Activated CD4-positive, alpha-beta T cell treated with anti-CD3 and anti-CD28 coated beads, Interleukin-2, amount 50 U/mL, for 48 hours (primary cell): ENCODE data around the gene BMPER.

Source experiments
- DNase-seq, 2 experiments: peaks; one replicate each; pipeline ENCODE4 v3.0.0-alpha.2; 2020

Gene BMPER

DNA sequence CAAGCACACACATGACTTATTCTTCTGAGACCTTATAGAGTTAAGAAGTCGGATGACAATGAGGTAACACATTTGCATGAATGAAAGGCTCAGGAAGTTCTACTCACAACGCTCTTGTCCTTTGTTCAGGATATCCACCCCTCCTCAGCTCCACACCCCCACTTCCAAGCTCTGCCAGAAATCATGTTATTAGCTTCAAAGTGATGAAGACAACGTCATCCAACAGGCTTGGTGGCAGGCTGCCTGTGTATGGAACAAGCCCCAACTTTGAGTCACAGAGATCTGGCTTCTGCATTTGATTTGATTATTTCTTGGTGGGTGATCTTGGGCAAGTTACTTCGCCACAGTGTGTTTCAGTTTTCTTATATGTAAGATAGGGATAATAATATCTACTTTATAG, 12.4 kb upstream of the BMPER start:
- no peak for DNase-seq

GRCh38 chr7:33893377-33893776, 12.0 kb upstream of the BMPER start:
- DNase-seq = no peak

- DNase-seq = peak; percentile 81 to 83
Observed at GRCh38 chr7:33895025-33895804, 10.1 kb upstream of the BMPER start.

DNA sequence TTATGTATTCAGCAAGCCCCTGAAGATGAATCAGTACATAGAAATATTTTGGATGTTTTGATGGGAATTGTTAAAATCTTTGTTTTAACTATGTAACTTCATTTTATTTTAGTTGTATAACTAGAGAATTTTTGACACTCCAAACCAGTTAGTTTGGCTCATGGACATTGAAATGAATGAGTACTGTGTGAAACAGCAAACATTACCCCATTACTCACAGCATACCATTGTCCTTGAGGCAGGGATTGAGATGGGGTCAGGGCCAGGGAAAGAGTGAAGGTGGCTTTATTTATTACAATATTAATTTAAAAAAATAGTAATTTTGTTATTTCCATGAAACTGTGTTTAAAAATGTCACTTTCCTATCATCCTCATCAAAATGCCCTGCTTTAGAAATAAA, 4.8 kb upstream of the BMPER start:
- no peak for DNase-seq

GRCh38 chr7:33901199-33901598, 4.1 kb upstream of the BMPER start:
- no peak for DNase-seq

DNA sequence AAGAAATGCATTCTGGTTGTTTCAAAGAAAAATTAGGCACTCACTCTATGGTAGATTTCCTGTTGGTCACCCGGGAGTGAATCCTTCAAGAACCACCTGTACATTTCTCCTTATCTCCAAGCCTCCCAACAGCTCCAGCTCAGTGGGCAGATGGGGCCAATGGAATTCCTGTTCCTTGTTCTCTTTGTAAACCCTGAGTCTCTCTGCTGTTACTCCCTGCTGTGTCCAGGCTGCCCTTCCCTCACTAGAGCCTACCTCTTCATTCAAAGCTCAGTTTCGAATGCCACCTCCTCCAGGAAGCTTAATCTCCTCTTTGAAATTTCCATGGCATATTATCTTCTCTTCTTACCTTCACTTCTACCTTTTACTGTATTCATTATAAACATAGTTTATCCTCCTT, 3.5 kb upstream of the BMPER start:
- DNase-seq = no peak

DNA sequence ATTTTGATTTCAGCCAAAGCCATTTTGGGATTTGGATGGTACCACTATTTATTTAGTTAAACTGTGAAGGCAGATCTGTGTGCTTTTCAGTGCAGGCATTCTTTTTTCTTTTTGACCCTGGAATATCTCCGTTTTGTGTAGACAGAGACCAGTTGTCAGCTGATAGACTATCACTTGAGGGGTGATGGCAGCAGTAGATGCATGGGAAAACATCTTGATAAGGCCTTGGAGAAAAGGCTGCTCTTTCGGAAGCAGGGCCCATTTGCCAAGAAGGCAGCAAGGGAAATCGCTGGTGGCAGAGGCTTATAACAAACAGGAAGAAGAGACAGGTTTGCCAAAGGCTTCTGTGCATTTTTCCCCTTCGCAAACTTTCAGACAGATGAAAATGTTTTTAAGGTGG, 2.6 kb upstream of the BMPER start:
- DNase-seq = no peak

- DNase-seq = peak; percentile 34 to 48
Observed at GRCh38 chr7:33903791-33904680, 1.3 kb upstream of the BMPER start.

- DNase-seq = peak; percentile 21 to 24
Observed at GRCh38 chr7:33904681-33905388, 504 bp upstream of the BMPER start.

DNA sequence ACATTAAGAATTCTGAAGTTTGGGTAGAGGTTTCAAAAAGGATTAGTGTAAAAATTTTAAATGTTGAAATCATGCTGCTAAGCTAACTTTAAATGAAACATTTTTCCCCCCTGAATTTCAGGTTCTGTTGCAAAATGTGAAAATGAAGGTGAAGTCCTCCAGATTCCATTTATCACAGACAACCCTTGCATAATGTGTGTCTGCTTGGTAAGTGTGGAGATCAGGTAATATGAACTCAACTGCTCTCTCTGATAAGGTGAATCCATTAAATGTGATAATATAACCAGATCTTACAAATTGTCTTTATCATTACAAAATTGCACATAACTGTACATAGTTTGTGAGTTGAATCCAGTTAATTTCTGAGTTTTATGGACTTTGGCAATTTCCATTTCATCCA, 1.4 kb downstream of the BMPER start:
- no peak for DNase-seq

- no peak for DNase-seq
Observed at GRCh38 chr7:33907625-33908024, 2.3 kb downstream of the BMPER start.

- DNase-seq = no peak
Observed at GRCh38 chr7:33909318-33909717, 4.0 kb downstream of the BMPER start.

DNA sequence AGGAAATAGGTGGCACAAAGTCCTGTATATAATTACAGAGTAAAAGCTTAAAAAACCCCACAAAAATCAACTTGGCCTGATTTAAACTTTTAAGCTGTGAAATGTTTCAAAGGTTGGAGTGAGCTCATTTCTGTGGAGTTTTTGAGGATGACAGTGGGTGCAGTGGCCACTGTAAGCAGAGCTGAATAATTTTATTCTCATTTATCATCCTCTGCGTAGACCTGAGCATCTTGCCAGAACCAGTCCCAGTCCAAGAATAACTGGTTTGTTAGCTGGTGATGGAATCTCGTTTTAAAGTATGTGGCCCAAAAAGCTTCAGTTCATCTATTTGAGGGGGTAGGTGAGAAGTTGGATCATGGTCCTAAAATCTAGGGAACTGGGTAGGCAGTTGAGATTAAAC, 4.4 kb downstream of the BMPER start:
- DNase-seq = no peak

GRCh38 chr7:33910756-33911155, 5.4 kb downstream of the BMPER start:
- DNase-seq = no peak

DNA sequence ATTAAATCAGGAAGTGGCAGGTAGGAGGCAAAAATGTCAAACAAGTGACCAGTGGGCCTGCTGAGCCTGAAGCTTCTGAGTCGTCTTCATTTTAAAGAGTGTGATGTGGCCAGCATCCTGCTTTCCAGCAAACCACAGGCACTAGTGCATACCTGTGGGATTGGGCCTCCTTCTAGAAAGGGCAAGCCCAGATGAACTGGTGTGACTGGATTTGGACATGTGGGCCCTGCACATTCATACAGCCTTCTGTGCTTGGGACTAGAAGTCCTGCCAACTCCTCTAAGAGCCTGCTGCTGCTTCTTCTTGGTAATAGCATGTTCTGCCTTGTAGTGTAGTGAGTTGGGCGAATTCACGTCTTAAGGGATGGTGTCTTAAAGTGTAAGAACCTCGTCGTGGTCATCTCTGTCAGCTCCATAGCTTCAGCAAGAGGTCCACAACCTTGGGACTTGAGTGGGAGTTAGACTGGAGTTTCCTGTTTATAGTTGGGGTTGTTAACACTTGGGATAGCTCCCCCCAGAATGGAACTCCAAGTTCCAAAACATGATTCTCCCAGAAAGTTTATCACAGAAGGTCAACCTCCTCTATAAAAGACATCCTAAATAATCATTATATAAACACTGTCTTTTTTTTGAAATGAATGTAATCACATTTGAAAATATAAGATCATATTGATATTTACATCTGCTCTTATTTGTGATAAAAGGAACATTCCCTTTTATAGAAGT, 11.2 kb downstream of the BMPER start:
- no peak for DNase-seq

GRCh38 chr7:33917661-33918060, 12.3 kb downstream of the BMPER start:
- no peak for DNase-seq

- no peak for DNase-seq
Observed at GRCh38 chr7:33918438-33919143, 13.3 kb downstream of the BMPER start.

GRCh38 chr7:33919449-33919848, 14.1 kb downstream of the BMPER start:
- no peak for DNase-seq

DNA sequence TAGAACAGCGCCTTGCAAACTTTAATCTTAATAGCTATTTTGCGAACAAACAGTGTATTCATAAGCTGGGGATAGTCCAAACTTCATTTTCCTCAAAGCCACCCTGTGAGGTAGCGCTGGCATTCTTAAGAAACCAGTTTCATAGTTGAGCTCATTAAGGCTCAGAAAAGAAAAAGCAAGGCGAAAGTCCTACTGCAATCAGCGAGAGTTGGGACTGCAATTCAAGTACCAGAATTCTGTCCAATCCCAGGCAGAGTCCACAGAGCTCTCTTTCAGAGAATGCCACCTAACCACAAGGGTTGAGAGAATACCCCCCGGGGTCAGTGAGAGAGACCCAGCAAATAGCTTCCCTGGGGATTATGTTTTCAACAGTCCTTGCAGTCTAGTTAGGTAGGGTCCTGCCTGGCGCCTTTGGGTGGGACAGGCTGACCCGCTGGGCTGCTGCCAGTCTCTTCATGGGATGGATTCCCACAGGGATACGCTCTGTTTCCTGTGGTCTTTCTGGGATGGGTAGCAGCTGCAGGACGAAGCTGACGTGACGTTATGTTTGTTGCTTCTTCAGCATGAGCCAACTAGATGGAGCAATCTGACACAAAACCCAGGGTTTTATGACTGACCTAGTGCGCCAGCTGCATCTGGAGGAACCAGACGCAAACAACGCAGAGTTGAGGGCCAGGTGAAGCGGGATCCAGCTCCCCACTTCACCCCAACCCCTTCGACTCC, 16.0 kb downstream of the BMPER start:
- no peak for DNase-seq

- DNase-seq = no peak
Observed at GRCh38 chr7:33922820-33923219, 17.5 kb downstream of the BMPER start.

- DNase-seq = no peak
Observed at GRCh38 chr7:33923440-33924229, 18.3 kb downstream of the BMPER start.
